Vagina (tissue), 2 donors: ENCODE data around the gene MEIS3.
A peak's percentile ranks its signal among the peaks of the same experiment; 100 is the strongest.

Experiments used
- CTCF ChIP-seq, 3 experiments: fragments of 450-650 bp in 2 of 3; fragments of 200-600 bp in 1 of 3; sonication (generic) in 1 of 3; IDR thresholded peaks; one replicate each; pipeline ENCODE4 v1.5.1; 2017 to 2019; ENCODE audit warnings: antibody characterized with exemption in 3 of 3, mild to moderate bottlenecking in 2 of 3, moderate library complexity in 2 of 3
- POLR2A ChIP-seq, 2 donors: fragments of 450-650 bp; IDR thresholded peaks; one replicate each; pipeline ENCODE4 v1.6.1; 2017; ENCODE audit warnings: antibody characterized with exemption in 2 of 2, mild to moderate bottlenecking in 2 of 2, moderate library complexity in 2 of 2

DNA sequence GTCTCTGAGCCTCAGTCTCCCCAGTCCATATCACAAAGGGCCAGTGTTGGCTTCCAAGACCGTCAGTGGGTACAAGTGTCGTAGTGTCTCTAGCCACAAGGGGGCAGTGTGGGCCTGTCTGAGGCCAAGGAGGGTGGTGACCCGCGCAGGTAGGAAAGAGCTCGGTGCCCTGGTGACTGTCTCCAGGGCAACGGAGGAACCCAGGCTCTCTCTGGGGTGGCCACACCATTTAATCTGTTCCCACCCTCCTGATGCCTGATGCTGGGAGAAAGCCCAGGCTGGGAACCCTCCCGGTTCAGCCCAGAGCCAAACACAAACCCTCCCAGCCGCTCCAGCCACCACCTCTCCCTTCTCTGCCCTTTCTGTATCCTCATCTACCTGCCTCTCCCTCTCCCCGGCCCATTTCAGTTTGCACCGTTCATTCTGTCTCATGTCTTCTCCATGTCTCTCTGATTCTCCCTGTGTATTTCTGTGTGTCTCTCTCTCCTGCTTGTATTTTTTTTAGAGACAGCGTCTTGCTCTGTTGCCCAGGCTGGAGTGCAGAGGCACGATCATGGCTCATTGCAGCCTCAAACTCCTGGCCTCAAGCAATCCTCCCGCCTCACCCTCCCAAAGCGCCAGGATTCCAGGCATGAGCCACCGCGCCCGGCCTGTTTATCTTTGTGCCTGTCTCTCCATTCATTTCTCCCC, 17.5 kb upstream of the MEIS3 start:
- TF ChIP-seq CTCF (IDR thresholded peaks at IDR 0.05) (peak; percentile 64 to 94 (median 93)), POLR2A (IDR thresholded peaks at IDR 0.05) (no peak)
